ENCODE results near the gene POP5.

Gene POP5

DNA sequence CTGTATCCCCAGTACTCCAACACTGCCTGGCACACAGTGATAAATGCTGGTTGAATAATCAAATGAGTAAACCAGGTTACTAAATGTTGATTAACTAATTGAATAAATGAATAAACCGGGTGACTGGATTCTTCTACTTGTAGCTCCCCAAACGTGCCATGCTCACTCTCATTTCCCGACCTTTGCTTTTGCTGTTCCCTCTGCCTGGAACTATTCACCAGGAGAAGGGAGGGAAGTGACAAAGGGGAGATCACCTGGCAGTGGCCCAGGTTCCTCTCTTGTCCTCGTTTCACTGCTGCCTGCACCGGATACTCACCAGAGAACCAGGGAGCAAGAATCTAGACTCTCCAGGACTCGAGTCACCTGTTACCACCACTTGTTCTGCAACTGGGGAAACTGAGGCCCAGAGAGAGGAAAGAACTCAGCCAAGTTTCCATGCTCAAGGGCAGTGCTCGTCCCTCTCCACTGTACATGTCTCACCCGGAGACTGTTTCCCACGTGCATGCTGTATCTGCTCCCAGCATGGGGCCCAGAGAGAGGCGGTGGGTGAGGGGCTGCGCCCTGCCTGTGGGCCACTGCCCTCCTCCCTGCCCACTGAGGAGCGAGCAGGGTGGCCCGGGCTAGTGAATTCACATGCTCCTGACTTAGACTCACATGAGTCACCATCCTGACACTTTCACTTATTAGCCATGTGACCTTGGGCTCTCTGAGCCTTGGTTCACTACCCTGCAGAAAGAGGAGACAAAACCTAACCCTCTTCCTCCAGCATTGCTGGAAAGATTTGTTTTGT is 17.7 kb upstream of the POP5 start:
- ATAC-seq: peak; percentile 81
- TF ChIP-seq ZC3H10 (CRISPR knock-in tag; IDR thresholded peaks at IDR 0.05) (no peak), TSHZ2 (CRISPR knock-in tag; IDR thresholded peaks at IDR 0.05) (no peak), ZNF565 (CRISPR knock-in tag; conservative IDR thresholded peaks at IDR 0.05; ENCODE audit: low read depth) (no peak), CSDC2 (CRISPR knock-in tag; IDR thresholded peaks at IDR 0.05) (no peak), PPARA (CRISPR knock-in tag; IDR thresholded peaks at IDR 0.05; ENCODE audit: borderline replicate concordance) (no peak), SNAI2 (CRISPR knock-in tag; IDR thresholded peaks at IDR 0.05) (no peak), GLIS3 (CRISPR knock-in tag; IDR thresholded peaks at IDR 0.05) (no peak), PATZ1 (CRISPR knock-in tag; IDR thresholded peaks at IDR 0.05; ENCODE audit: borderline replicate concordance) (no peak), RARB (CRISPR knock-in tag; IDR thresholded peaks at IDR 0.05) (no peak), OSR1 (CRISPR knock-in tag; IDR thresholded peaks at IDR 0.05) (no peak), CREB5 (CRISPR knock-in tag; IDR thresholded peaks at IDR 0.05; ENCODE audit: low read depth) (no peak)
- TF ChIP-seq, protein P1, sequence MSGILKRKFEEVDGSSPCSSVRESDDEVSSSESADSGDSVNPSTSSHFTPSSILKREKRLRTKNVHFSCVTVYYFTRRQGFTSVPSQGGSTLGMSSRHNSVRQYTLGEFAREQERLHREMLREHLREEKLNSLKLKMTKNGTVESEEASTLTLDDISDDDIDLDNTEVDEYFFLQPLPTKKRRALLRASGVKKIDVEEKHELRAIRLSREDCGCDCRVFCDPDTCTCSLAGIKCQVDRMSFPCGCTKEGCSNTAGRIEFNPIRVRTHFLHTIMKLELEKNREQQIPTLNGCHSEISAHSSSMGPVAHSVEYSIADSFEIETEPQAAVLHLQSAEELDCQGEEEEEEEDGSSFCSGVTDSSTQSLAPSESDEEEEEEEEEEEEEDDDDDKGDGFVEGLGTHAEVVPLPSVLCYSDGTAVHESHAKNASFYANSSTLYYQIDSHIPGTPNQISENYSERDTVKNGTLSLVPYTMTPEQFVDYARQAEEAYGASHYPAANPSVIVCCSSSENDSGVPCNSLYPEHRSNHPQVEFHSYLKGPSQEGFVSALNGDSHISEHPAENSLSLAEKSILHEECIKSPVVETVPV (CRISPR knock-in tag; IDR thresholded peaks at IDR 0.05): no peak
- TF ChIP-seq, protein P2, sequence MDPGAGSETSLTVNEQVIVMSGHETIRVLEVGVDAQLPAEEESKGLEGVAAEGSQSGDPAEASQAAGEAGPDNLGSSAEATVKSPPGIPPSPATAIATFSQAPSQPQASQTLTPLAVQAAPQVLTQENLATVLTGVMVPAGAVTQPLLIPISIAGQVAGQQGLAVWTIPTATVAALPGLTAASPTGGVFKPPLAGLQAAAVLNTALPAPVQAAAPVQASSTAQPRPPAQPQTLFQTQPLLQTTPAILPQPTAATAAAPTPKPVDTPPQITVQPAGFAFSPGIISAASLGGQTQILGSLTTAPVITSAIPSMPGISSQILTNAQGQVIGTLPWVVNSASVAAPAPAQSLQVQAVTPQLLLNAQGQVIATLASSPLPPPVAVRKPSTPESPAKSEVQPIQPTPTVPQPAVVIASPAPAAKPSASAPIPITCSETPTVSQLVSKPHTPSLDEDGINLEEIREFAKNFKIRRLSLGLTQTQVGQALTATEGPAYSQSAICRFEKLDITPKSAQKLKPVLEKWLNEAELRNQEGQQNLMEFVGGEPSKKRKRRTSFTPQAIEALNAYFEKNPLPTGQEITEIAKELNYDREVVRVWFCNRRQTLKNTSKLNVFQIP (CRISPR knock-in tag; IDR thresholded peaks at IDR 0.05; ENCODE audit: borderline replicate concordance, low read depth): no peak

GRCh38 chr12:120597861-120598260 is 16.7 kb upstream of the POP5 start:
- TF ChIP-seq ZNF565 (CRISPR knock-in tag; conservative IDR thresholded peaks at IDR 0.05; ENCODE audit: low read depth): no peak
- no peak for TF ChIP-seq RARB (CRISPR knock-in tag; IDR thresholded peaks at IDR 0.05)
- TF ChIP-seq, protein P1 (CRISPR knock-in tag; IDR thresholded peaks at IDR 0.05): no peak
- no peak for TF ChIP-seq BACH2 (CRISPR knock-in tag; IDR thresholded peaks at IDR 0.05; ENCODE audit: borderline replicate concordance)
- no peak for TF ChIP-seq SNAI2 (CRISPR knock-in tag; IDR thresholded peaks at IDR 0.05)
- no peak for TF ChIP-seq CSDC2 (CRISPR knock-in tag; IDR thresholded peaks at IDR 0.05)
- no peak for TF ChIP-seq ZNF8 (CRISPR knock-in tag; IDR thresholded peaks at IDR 0.05)
- TF ChIP-seq ESRRG (CRISPR knock-in tag; IDR thresholded peaks at IDR 0.05): no peak
- TF ChIP-seq TCF4 (CRISPR knock-in tag; IDR thresholded peaks at IDR 0.05; ENCODE audit: borderline replicate concordance): no peak
- no peak for TF ChIP-seq ZC3H10 (CRISPR knock-in tag; IDR thresholded peaks at IDR 0.05)
- no peak for TF ChIP-seq ZNF70 (CRISPR knock-in tag; IDR thresholded peaks at IDR 0.05)
- no peak for TF ChIP-seq PATZ1 (CRISPR knock-in tag; IDR thresholded peaks at IDR 0.05; ENCODE audit: borderline replicate concordance)
- no peak for TF ChIP-seq CREB5 (CRISPR knock-in tag; IDR thresholded peaks at IDR 0.05; ENCODE audit: low read depth)
- no peak for TF ChIP-seq TOX (CRISPR knock-in tag; IDR thresholded peaks at IDR 0.05; ENCODE audit: borderline replicate concordance)
- no peak for TF ChIP-seq ARNTL (CRISPR knock-in tag; IDR thresholded peaks at IDR 0.05; ENCODE audit: borderline replicate concordance, low read depth)
- no peak for ATAC-seq
